HG03575 (cell line): ENCODE measurements around the gene BCL2L13.

Experiments
- ATAC-seq: cut with Tn5 transposase; IDR thresholded peaks from one replicate; pipeline ENCODE4 v1.9.1; 2021; ENCODE audit not compliant: unreplicated experiment, insufficient number of reproducible peaks, low FRiP score; ENCODE audit errors: extremely low read depth

Gene BCL2L13

GRCh38 chr22:17716529-17716928 lies 78.0 kb downstream of the BCL2L13 start:
- no peak for ATAC-seq

GRCh38 chr22:17717708-17718107 lies 79.2 kb downstream of the BCL2L13 start:
- ATAC-seq: no peak

- no peak for ATAC-seq
These were observed 81.4 kb downstream of the BCL2L13 start for GRCh38 chr22:17719911-17720310.

- ATAC-seq: no peak
These were observed 85.7 kb downstream of the BCL2L13 start for GRCh38 chr22:17724241-17724640.

- ATAC-seq: no peak
These were observed 86.3 kb downstream of the BCL2L13 start for GRCh38 chr22:17724678-17725499.

- no peak for ATAC-seq
These were observed 86.9 kb downstream of the BCL2L13 start for GRCh38 chr22:17725500-17725796.

- ATAC-seq: no peak
These were observed 87.7 kb downstream of the BCL2L13 start for GRCh38 chr22:17726006-17726927.

GRCh38 chr22:17726928-17727897 lies 88.7 kb downstream of the BCL2L13 start:
- ATAC-seq: no peak

- no peak for ATAC-seq
These were observed 90.2 kb downstream of the BCL2L13 start for GRCh38 chr22:17728786-17729185.

GRCh38 chr22:17729561-17729960 lies 91.0 kb downstream of the BCL2L13 start:
- ATAC-seq: no peak

GRCh38 chr22:17732251-17732854 lies 93.8 kb downstream of the BCL2L13 start:
- no peak for ATAC-seq

- ATAC-seq: no peak
These were observed 94.9 kb downstream of the BCL2L13 start for GRCh38 chr22:17733466-17733865.

- no peak for ATAC-seq
These were observed 95.6 kb downstream of the BCL2L13 start for GRCh38 chr22:17734187-17734586.

GRCh38 chr22:17738386-17739128 lies 100.0 kb downstream of the BCL2L13 start:
- ATAC-seq: no peak

GRCh38 chr22:17739196-17739975 lies 100.8 kb downstream of the BCL2L13 start:
- no peak for ATAC-seq

- ATAC-seq: no peak
These were observed 103.4 kb downstream of the BCL2L13 start for GRCh38 chr22:17741866-17742526.

GRCh38 chr22:17742527-17742902 lies 104.0 kb downstream of the BCL2L13 start:
- peak; percentile 68 for ATAC-seq
